Measurements from ENCODE around the gene CUL7.
"Not testable (repeated sequence)": the region's sequence is repeated elsewhere in the genome, so short reads cannot be mapped to it uniquely, and the experiment has no call there.

CUL7 gene

GRCh38 chr6:43014434-43014909, 39.2 kb downstream of the CUL7 start:
- no peak for DNase-seq (ENCODE audit: low spot score)

- peak; percentile 91 for DNase-seq (ENCODE audit: low spot score)
Observed at GRCh38 chr6:43013843-43014433, 39.7 kb downstream of the CUL7 start, which contains the start of the genes KLHDC3 and MEA1. Gene KLHDC3, plus strand, starts transcription at chr6:43014249. Its CDS starts 2,944 bp downstream, at chr6:43017193. Gene MEA1, minus strand, starts transcription at chr6:43013946. Its CDS starts 133 bp downstream, at chr6:43013813.

GRCh38 chr6:43013097-43013842, 40.4 kb downstream of the CUL7 start:
- no peak for DNase-seq (ENCODE audit: low spot score)

- no peak for DNase-seq (ENCODE audit: low spot score)
Observed at GRCh38 chr6:43012364-43012763, 41.3 kb downstream of the CUL7 start.

GRCh38 chr6:43011207-43011606, 42.4 kb downstream of the CUL7 start:
- no peak for DNase-seq (ENCODE audit: low spot score)

GRCh38 chr6:43009124-43009523, 44.5 kb downstream of the CUL7 start:
- no peak for DNase-seq (ENCODE audit: low spot score)

- DNase-seq (ENCODE audit: low spot score), result no peak
Observed at GRCh38 chr6:43007126-43007525, 46.5 kb downstream of the CUL7 start.

GRCh38 chr6:43006251-43006650, 47.4 kb downstream of the CUL7 start:
- DNase-seq (ENCODE audit: low spot score), result no peak

- DNase-seq (ENCODE audit: low spot score), result no peak
Observed at GRCh38 chr6:43005844-43006243, 47.8 kb downstream of the CUL7 start.

GRCh38 chr6:43001843-43002242, 51.8 kb downstream of the CUL7 start:
- no peak for DNase-seq (ENCODE audit: low spot score)

- not testable (repeated sequence) for DNase-seq (ENCODE audit: low spot score)
Observed at GRCh38 chr6:42998205-42998604, 55.4 kb downstream of the CUL7 start.

- DNase-seq (ENCODE audit: low spot score), result no peak
Observed at GRCh38 chr6:42996513-42996912, 57.1 kb downstream of the CUL7 start.

- no peak for DNase-seq (ENCODE audit: low spot score)
Observed at GRCh38 chr6:42993445-42993844, 60.2 kb downstream of the CUL7 start.

- DNase-seq (ENCODE audit: low spot score), result no peak
Observed at GRCh38 chr6:42989923-42990322, 63.7 kb downstream of the CUL7 start.

GRCh38 chr6:42988486-42989020, 65.1 kb downstream of the CUL7 start:
- no peak for DNase-seq (ENCODE audit: low spot score)

Data from HuH-7.5 (cell line).